ENCODE measurements around the gene MBNL3.

DNA sequence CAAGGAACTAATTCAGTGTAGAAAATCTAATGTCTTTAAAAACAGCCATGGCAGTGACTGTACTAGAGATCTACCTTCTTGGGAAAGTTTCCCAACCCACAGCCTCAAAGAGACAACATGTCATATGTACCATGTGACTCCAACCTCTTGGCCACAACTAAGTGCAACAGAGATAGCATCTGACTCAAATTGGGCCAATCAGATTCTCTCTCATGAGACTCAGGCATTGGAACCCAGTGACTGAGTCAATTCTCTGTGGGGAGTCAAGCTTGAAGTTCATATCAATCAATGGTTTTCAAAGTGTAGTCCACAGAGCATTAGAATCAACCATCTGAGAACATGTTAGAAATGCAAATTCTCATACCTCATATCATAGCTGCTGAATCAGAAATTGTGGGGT, 123.3 kb downstream of the MBNL3 start:
- no peak for TF ChIP-seq CTCF (IDR thresholded peaks at IDR 0.05; ENCODE audit: low read depth, low read length)
- TF ChIP-seq EZH2phosphoT487 (IDR thresholded peaks at IDR 0.05; ENCODE audit: low read depth), result no peak

Measured in OCI-LY3 (cell line).